ENCODE measurements around the gene MERTK. TPM values are rescaled to one million over a fixed set of nuclear protein-coding genes. Genes with fewer than 3 reads are reported as not detected.

Gene MERTK
- total RNA-seq, 1 donor from 2014 or later: 1.5 TPM

GRCh38 chr2:111946294-111947114 is 48.1 kb downstream of the MERTK start:
- Mint-ChIP-seq H3K9me3 (ENCODE audit: unreplicated experiment) (no peaks in the 10 kb centered on the region), H3K27me3 (ENCODE audit: unreplicated experiment) (peaks cover 30% of the 10 kb centered on the region), H3K27ac (ENCODE audit: unreplicated experiment) (no peak overlapping the region), H3K4me3 (ENCODE audit: unreplicated experiment) (no peak overlapping the region), H3K36me3 (ENCODE audit: unreplicated experiment) (no peaks in the 10 kb centered on the region), H3K4me1 (ENCODE audit: unreplicated experiment) (peaks cover 1% of the 10 kb centered on the region)
- TF ChIP-seq, protein P1, sequence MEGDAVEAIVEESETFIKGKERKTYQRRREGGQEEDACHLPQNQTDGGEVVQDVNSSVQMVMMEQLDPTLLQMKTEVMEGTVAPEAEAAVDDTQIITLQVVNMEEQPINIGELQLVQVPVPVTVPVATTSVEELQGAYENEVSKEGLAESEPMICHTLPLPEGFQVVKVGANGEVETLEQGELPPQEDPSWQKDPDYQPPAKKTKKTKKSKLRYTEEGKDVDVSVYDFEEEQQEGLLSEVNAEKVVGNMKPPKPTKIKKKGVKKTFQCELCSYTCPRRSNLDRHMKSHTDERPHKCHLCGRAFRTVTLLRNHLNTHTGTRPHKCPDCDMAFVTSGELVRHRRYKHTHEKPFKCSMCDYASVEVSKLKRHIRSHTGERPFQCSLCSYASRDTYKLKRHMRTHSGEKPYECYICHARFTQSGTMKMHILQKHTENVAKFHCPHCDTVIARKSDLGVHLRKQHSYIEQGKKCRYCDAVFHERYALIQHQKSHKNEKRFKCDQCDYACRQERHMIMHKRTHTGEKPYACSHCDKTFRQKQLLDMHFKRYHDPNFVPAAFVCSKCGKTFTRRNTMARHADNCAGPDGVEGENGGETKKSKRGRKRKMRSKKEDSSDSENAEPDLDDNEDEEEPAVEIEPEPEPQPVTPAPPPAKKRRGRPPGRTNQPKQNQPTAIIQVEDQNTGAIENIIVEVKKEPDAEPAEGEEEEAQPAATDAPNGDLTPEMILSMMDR (IDR thresholded peaks at IDR 0.05): no peak
- no peak for DNase-seq (ENCODE audit: extremely low spot score, unreplicated experiment)

DNA sequence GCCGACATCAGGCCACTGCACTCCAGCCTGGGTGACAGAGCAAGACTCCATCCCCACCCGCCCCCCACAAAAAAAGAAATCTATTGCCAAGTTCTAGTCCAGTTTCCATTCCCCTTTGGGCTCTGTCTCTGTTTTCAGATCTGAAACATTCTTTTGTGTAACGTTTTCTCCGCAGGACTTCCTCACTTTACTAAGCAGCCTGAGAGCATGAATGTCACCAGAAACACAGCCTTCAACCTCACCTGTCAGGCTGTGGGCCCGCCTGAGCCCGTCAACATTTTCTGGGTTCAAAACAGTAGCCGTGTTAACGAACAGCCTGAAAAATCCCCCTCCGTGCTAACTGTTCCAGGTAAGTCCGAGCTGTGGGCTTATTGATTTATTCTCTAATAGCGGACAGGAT is 48.8 kb downstream of the MERTK start:
- Mint-ChIP-seq H3K9me3 (ENCODE audit: unreplicated experiment) (no peaks in the 10 kb centered on the region), H3K27me3 (ENCODE audit: unreplicated experiment) (peaks cover 25% of the 10 kb centered on the region), H3K4me1 (ENCODE audit: unreplicated experiment) (peaks cover 1% of the 10 kb centered on the region), H3K4me3 (ENCODE audit: unreplicated experiment) (no peak overlapping the region), H3K27ac (ENCODE audit: unreplicated experiment) (no peak overlapping the region), H3K36me3 (ENCODE audit: unreplicated experiment) (no peaks in the 10 kb centered on the region)
- no peak for DNase-seq (ENCODE audit: extremely low spot score, unreplicated experiment)
- TF ChIP-seq, protein P1 (IDR thresholded peaks at IDR 0.05): no peak

GRCh38 chr2:111948832-111949231 is 50.4 kb downstream of the MERTK start:
- H3K27me3 Mint-ChIP-seq (ENCODE audit: unreplicated experiment): peaks cover 17% of the 10 kb centered on the region
- H3K27ac Mint-ChIP-seq (ENCODE audit: unreplicated experiment): no peak overlapping the region
- no peaks in the 10 kb centered on the region for H3K9me3 Mint-ChIP-seq (ENCODE audit: unreplicated experiment)
- no peaks in the 10 kb centered on the region for H3K36me3 Mint-ChIP-seq (ENCODE audit: unreplicated experiment)
- peaks cover 1% of the 10 kb centered on the region for H3K4me1 Mint-ChIP-seq (ENCODE audit: unreplicated experiment)
- DNase-seq (ENCODE audit: extremely low spot score, unreplicated experiment): no peak
- TF ChIP-seq, protein P1 (IDR thresholded peaks at IDR 0.05): no peak
- H3K4me3 Mint-ChIP-seq (ENCODE audit: unreplicated experiment): no peak overlapping the region

DNA sequence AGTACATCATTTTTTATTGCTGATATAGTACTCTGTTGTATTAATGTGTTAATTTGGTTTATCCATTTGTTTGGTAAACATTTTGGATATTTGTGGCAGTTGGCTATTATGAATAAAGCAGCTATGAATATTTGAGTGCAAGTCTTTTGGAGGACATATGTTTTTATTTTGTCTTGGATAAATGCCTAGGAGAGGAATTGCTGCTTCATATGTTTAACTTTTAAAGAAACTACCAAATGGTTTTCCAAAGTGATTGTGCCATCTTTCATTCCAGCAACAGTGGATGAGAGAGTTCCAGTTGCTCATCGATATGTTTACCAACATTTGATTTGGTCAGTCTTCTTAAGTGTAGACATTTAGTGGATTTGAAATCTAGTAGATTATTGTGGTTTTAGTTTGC is 51.8 kb downstream of the MERTK start:
- Mint-ChIP-seq H3K4me3 (ENCODE audit: unreplicated experiment) (no peak overlapping the region), H3K4me1 (ENCODE audit: unreplicated experiment) (peaks cover 1% of the 10 kb centered on the region), H3K27me3 (ENCODE audit: unreplicated experiment) (peaks cover 22% of the 10 kb centered on the region), H3K27ac (ENCODE audit: unreplicated experiment) (no peak overlapping the region), H3K9me3 (ENCODE audit: unreplicated experiment) (no peaks in the 10 kb centered on the region), H3K36me3 (ENCODE audit: unreplicated experiment) (no peaks in the 10 kb centered on the region)
- DNase-seq (ENCODE audit: extremely low spot score, unreplicated experiment): no peak
- TF ChIP-seq, protein P1 (IDR thresholded peaks at IDR 0.05): no peak

DNA sequence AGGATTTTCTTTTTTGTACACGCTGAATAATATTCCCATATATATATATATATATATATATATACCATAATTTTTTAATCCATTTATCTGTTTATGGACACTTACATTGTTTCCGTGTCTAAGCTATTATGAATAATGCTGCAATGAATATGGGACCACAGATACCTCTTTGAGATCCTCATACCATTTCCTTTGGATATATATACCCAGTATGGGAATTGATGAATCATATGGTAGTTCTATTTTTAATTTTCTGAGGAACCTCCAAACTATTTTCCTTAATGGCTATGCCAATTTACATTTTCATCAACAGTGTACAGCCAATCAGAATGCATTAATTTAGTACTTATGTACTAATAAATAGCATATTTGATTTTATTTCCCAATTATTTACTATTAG is 53.1 kb downstream of the MERTK start:
- H3K4me3 Mint-ChIP-seq (ENCODE audit: unreplicated experiment): no peak overlapping the region
- H3K36me3 Mint-ChIP-seq (ENCODE audit: unreplicated experiment): no peaks in the 10 kb centered on the region
- no peak for DNase-seq (ENCODE audit: extremely low spot score, unreplicated experiment)
- no peak overlapping the region for H3K27ac Mint-ChIP-seq (ENCODE audit: unreplicated experiment)
- H3K9me3 Mint-ChIP-seq (ENCODE audit: unreplicated experiment): no peaks in the 10 kb centered on the region
- H3K4me1 Mint-ChIP-seq (ENCODE audit: unreplicated experiment): no peaks in the 10 kb centered on the region
- H3K27me3 Mint-ChIP-seq (ENCODE audit: unreplicated experiment): peaks cover 25% of the 10 kb centered on the region
- TF ChIP-seq, protein P1 (IDR thresholded peaks at IDR 0.05): no peak

Data from osteocyte (in vitro differentiated cells).